Measurements from ENCODE around the gene SLCO2A1. TPM values are rescaled to one million over a fixed set of nuclear protein-coding genes. Genes with fewer than 3 reads are reported as not detected.

Gene SLCO2A1
- total and polyA plus RNA-seq, 2 experiments from 2014 or later = 0.31 to 1.0 TPM

GRCh38 chr3:133940536-133940935 lies 89.2 kb downstream of the SLCO2A1 start:
- H3K4me2 ChIP-seq = no peak overlapping the region
- no peaks in the 10 kb centered on the region for H3K79me2 ChIP-seq (replicated peaks; ENCODE audit: insufficient read depth)
- no peaks in the 10 kb centered on the region for H3F3A ChIP-seq (replicated peaks; ENCODE audit: low read depth)
- Mint-ChIP-seq H3K36me3 (ENCODE audit: low read depth) (no peaks in the 10 kb centered on the region), H3K9me3 (no peaks in the 10 kb centered on the region; the same call in 2 of the 3 replicates), H3K27me3 (ENCODE audit: insufficient read depth, low read depth, poor library complexity) (peaks cover 3% of the 10 kb centered on the region), H3K4me1 (peaks cover 20% of the 10 kb centered on the region), H3K27ac (no peak overlapping the region), H3K4me3 (no peak overlapping the region)
- no peak for TF ChIP-seq STAT1 (IDR thresholded peaks at IDR 0.05; ENCODE audit: unreplicated experiment)
- TF ChIP-seq CTCF (conservative IDR thresholded peaks at IDR 0.05; ENCODE audit: low read depth in 2 of 2) = no peak
- TF ChIP-seq EZH2 (IDR thresholded peaks at IDR 0.05; ENCODE audit: low read depth, unreplicated experiment) = no peak
- TF ChIP-seq EZH2phosphoT487 (IDR thresholded peaks at IDR 0.05; ENCODE audit: unreplicated experiment) = no peak
- no peak for TF ChIP-seq POLR2AphosphoS5 (IDR thresholded peaks at IDR 0.05; ENCODE audit: low read depth)
- no peak for TF ChIP-seq ZNF331 (CRISPR knock-in tag; IDR thresholded peaks at IDR 0.05; ENCODE audit: low read depth)
- no peak for TF ChIP-seq CREB1 (CRISPR knock-in tag; IDR thresholded peaks at IDR 0.05; ENCODE audit: low read depth)
- no peak for TF ChIP-seq ETS1 (IDR thresholded peaks at IDR 0.05)
- TF ChIP-seq ZNF462 (CRISPR knock-in tag; IDR thresholded peaks at IDR 0.05) = no peak
- TF ChIP-seq ZNF114 (CRISPR knock-in tag; IDR thresholded peaks at IDR 0.05) = no peak
- TF ChIP-seq NANOG (IDR thresholded peaks at IDR 0.05; ENCODE audit: borderline replicate concordance) = no peak
- TF ChIP-seq REST (IDR thresholded peaks at IDR 0.05; ENCODE audit: unreplicated experiment) = no peak
- TF ChIP-seq JUNB (IDR thresholded peaks at IDR 0.05; ENCODE audit: unreplicated experiment) = no peak
- H2AFZ ChIP-seq = no peak overlapping the region
- H3K27ac ChIP-seq (ENCODE audit: low read depth) = no peak overlapping the region
- no peak for DNase-seq (ENCODE audit: low spot score)
- no peaks in the 10 kb centered on the region for H3K36me3 ChIP-seq (ENCODE audit: insufficient read depth)
- no peak for ATAC-seq
- H4K20me1 ChIP-seq (replicated peaks; ENCODE audit: insufficient read depth) = no peaks in the 10 kb centered on the region
- no peaks in the 10 kb centered on the region for H3K4me1 ChIP-seq (ENCODE audit: insufficient read depth)
- no peak overlapping the region for H3K4me3 ChIP-seq
- no peaks in the 10 kb centered on the region for H3K27me3 ChIP-seq (ENCODE audit: insufficient read depth)
- H3K9me2 ChIP-seq (ENCODE audit: insufficient read depth) = no peaks in the 10 kb centered on the region

Measured in GM23338 (cell line).